SU-DHL-6 (cell line): ENCODE measurements around the gene DCXR.

Experiments
- H2AFZ ChIP-seq: fragments of 200-600 bp; sonication (generic); 2 replicates; pipeline ENCODE4 v1.6.1; 2014; ENCODE audit warnings: low read depth, mild to moderate bottlenecking, moderate library complexity, mixed read lengths, antibody characterized with exemption, low read length; ENCODE audit not compliant: severe bottlenecking
- H3F3A ChIP-seq: fragments of 200-600 bp; shearing (Covaris generic); 2 replicates; pipeline ENCODE4 v1.6.0; 2016; ENCODE audit warnings: antibody characterized with exemption, mild to moderate bottlenecking; ENCODE audit not compliant: insufficient read depth
- H3K27ac ChIP-seq: fragments of 200-600 bp; sonication (generic); 2 replicates; pipeline ENCODE4 v1.5.1; 2016; ENCODE audit warnings: low read depth, mild to moderate bottlenecking, low read length, moderate library complexity, mixed read lengths
- H3K27me3 ChIP-seq: fragments of 200-600 bp; sonication (generic), shearing (Covaris generic); 2 replicates; pipeline ENCODE4 v1.6.0; 2014; ENCODE audit warnings: mild to moderate bottlenecking, low read length
- H3K36me3 ChIP-seq: fragments of 200-600 bp; sonication (generic); 2 replicates; pipeline ENCODE4 v1.6.1; 2014; ENCODE audit warnings: mild to moderate bottlenecking, low read length, mixed read lengths
- H3K4me2 ChIP-seq: fragments of 300-600, 200-600 bp; shearing (Covaris generic), sonication (generic); 2 replicates; pipeline ENCODE4 v1.6.0; 2014; ENCODE audit warnings: low read length, low read depth, mild to moderate bottlenecking; ENCODE audit not compliant: poor library complexity, severe bottlenecking
- H3K4me3 ChIP-seq: fragments of 200-600 bp; sonication (generic); 2 replicates; pipeline ENCODE4 v1.5.1; 2014; ENCODE audit warnings: antibody characterized with exemption, low read length, mild to moderate bottlenecking, mixed read lengths; ENCODE audit not compliant: insufficient read depth, poor library complexity, severe bottlenecking
- H3K79me2 ChIP-seq: fragments of 200-600 bp; sonication (generic); 2 replicates; pipeline ENCODE4 v1.6.1; 2014; ENCODE audit warnings: mild to moderate bottlenecking, low read length, moderate library complexity; ENCODE audit not compliant: insufficient read depth
- H3K9ac ChIP-seq: fragments of 200-600 bp; sonication (generic); 2 replicates; pipeline ENCODE4 v1.7.0; 2014; ENCODE audit warnings: mild to moderate bottlenecking, low read length
- H3K9me2 ChIP-seq: fragments of 200-600 bp; sonication (generic); replicated peaks from 2 replicates; pipeline ENCODE4 v1.6.1; 2014; ENCODE audit warnings: low read length; ENCODE audit not compliant: insufficient read depth
- H3K9me3 ChIP-seq: fragments of 200-600 bp; sonication (generic); 2 replicates; pipeline ENCODE4 v1.6.1; 2014; ENCODE audit warnings: low read length, mixed read lengths; ENCODE audit not compliant: insufficient read depth
- H4K20me1 ChIP-seq: fragments of 200-600 bp; sonication (generic); 2 replicates; pipeline ENCODE4 v1.6.1; 2014; ENCODE audit warnings: low read depth, mild to moderate bottlenecking, antibody characterized with exemption, low read length, moderate library complexity, mixed read lengths
- EZH2phosphoT487 ChIP-seq: fragments of 200-600 bp; sonication (generic), shearing (Covaris generic); conservative IDR thresholded peaks from 2 replicates; pipeline ENCODE4 v1.6.1; 2018; ENCODE audit warnings: mild to moderate bottlenecking, antibody characterized with exemption, low read length, moderate library complexity, mixed read lengths
- TF ChIP-seq, protein P1 (sequence below): fragments of 200-600 bp; sonication (generic); IDR thresholded peaks from one replicate; pipeline ENCODE4 v1.5.1; 2017; ENCODE audit warnings: antibody characterized with exemption, mild to moderate bottlenecking, low read length, moderate library complexity; ENCODE audit not compliant: insufficient read depth, poor library complexity, severe bottlenecking

Gene DCXR

DNA sequence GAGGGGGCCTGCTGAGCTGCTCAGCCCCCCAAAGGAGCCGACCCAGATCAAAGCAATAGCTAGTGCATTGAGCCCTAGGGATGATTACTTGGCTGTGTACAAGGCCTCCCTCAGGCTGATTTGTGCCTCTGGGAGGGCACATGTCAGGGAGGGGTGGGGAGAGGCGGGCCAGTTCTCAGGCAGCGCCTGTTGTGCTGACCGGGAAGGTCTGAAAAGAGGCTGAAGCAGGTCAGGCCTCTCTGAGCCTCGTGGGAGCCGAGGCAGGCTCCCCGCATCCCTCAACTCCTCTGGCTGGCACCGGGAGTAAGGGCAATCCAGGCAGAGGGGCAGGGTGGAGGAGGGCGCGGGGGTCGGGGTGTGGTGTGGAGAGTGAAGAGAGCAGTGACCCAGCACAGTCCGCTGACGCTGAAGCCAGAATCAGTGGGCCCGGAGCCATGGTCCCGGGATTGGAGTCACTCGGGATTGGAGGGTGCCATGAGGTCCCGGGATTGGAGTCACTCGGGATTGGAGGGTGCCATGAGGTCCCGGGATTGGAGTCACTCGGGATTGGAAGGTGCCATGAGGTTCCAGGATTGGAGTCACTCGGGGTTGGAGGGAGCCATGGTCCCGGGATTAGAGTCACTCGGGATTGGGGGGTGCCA lies 3.0 kb downstream of the DCXR start:
- Histone ChIP-seq H4K20me1 (peaks cover 4% of the 10 kb centered on the region; the same call in 1 of the 2 replicates), H2AFZ (no peak overlapping the region), H3K4me2 (no peak overlapping the region), H3K27me3 (no peaks in the 10 kb centered on the region), H3K79me2 (peaks cover 11% of the 10 kb centered on the region), H3K9ac (no peak overlapping the region), H3F3A (peaks cover 9% of the 10 kb centered on the region; the same call in 1 of the 2 replicates), H3K4me3 (no peak overlapping the region), H3K9me2 (no peaks in the 10 kb centered on the region), H3K27ac (no peak overlapping the region), H3K36me3 (no peaks in the 10 kb centered on the region), H3K9me3 (no peaks in the 10 kb centered on the region)
- no peak for TF ChIP-seq EZH2phosphoT487
- TF ChIP-seq, protein P1, sequence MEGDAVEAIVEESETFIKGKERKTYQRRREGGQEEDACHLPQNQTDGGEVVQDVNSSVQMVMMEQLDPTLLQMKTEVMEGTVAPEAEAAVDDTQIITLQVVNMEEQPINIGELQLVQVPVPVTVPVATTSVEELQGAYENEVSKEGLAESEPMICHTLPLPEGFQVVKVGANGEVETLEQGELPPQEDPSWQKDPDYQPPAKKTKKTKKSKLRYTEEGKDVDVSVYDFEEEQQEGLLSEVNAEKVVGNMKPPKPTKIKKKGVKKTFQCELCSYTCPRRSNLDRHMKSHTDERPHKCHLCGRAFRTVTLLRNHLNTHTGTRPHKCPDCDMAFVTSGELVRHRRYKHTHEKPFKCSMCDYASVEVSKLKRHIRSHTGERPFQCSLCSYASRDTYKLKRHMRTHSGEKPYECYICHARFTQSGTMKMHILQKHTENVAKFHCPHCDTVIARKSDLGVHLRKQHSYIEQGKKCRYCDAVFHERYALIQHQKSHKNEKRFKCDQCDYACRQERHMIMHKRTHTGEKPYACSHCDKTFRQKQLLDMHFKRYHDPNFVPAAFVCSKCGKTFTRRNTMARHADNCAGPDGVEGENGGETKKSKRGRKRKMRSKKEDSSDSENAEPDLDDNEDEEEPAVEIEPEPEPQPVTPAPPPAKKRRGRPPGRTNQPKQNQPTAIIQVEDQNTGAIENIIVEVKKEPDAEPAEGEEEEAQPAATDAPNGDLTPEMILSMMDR: no peak

DNA sequence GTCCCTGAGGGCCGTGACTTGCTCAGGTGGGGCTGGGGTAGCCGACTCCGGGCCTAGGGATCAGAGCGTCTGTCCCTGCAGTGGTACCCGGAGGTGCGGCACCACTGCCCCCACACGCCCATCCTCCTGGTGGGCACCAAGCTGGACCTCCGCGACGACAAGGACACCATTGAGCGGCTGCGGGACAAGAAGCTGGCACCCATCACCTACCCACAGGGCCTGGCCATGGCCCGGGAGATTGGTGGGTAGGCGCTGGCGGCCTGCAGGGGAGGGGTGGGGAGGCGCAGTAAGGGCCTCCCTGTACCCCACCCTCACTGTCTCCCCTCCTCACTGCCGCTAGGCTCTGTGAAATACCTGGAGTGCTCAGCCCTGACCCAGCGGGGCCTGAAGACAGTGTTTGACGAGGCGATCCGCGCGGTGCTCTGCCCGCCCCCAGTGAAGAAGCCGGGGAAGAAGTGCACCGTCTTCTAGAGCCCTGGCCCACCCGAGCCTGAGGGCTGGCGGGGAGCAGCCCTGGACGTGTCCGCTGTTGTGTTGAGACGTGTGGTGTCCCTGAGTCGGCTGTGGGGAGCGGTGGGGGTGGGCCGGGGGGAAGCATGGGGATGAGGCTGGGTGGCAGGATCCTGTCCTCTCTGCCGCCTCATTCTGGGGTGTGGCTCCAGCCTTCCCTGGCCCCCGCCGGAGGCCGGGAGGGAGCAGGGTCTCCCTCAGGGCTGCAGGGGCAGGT lies 4.0 kb downstream of the DCXR start:
- no peak overlapping the region for H2AFZ ChIP-seq
- H4K20me1 ChIP-seq: peaks cover 4% of the 10 kb centered on the region; the same call in 1 of the 2 replicates
- no peak overlapping the region for H3K27ac ChIP-seq
- H3K4me3 ChIP-seq: no peak overlapping the region
- no peaks in the 10 kb centered on the region for H3K27me3 ChIP-seq
- H3K9me3 ChIP-seq: no peaks in the 10 kb centered on the region
- no peak overlapping the region for H3K4me2 ChIP-seq
- peaks cover 9% of the 10 kb centered on the region; the same call in 1 of the 2 replicates for H3F3A ChIP-seq
- H3K36me3 ChIP-seq: no peaks in the 10 kb centered on the region
- no peaks in the 10 kb centered on the region for H3K9me2 ChIP-seq
- peaks cover 11% of the 10 kb centered on the region for H3K79me2 ChIP-seq
- no peak overlapping the region for H3K9ac ChIP-seq
- no peak for TF ChIP-seq EZH2phosphoT487
- TF ChIP-seq, protein P1: no peak

GRCh38 chr17:82031885-82032627 lies 5.4 kb downstream of the DCXR start:
- Histone ChIP-seq H3K9me2 (no peaks in the 10 kb centered on the region), H3K36me3 (no peaks in the 10 kb centered on the region), H3F3A (peaks cover 9% of the 10 kb centered on the region; the same call in 1 of the 2 replicates), H4K20me1 (peaks cover 4% of the 10 kb centered on the region; the same call in 1 of the 2 replicates), H3K9me3 (no peaks in the 10 kb centered on the region), H3K27me3 (no peaks in the 10 kb centered on the region), H3K27ac (no peak overlapping the region), H2AFZ (no peak overlapping the region), H3K4me2 (peak overlapping the region; percentile 37), H3K79me2 (peaks cover 10% of the 10 kb centered on the region), H3K9ac (peak overlapping the region; percentile 35; the same call in 1 of the 2 replicates), H3K4me3 (peak overlapping the region; percentile 31)
- no peak for TF ChIP-seq EZH2phosphoT487
- TF ChIP-seq, protein P1: no peak
